MM.1S (cell line): Measurements from ENCODE around the gene GNLY.

Experiments
- EZH2 ChIP-seq: fragments of 300-600 bp; sonication (generic); optimal IDR thresholded peaks from 2 replicates; pipeline ENCODE3; 2017; ENCODE audit warnings: low read depth, mild to moderate bottlenecking, antibody characterized with exemption, low read length, mixed read lengths
- TF ChIP-seq, protein P1 (sequence below): fragments of 300-600 bp; sonication (generic); IDR thresholded peaks from 2 replicates; pipeline ENCODE4 v1.5.1; 2016; ENCODE audit warnings: antibody characterized with exemption, low read length, mixed read lengths

DNA sequence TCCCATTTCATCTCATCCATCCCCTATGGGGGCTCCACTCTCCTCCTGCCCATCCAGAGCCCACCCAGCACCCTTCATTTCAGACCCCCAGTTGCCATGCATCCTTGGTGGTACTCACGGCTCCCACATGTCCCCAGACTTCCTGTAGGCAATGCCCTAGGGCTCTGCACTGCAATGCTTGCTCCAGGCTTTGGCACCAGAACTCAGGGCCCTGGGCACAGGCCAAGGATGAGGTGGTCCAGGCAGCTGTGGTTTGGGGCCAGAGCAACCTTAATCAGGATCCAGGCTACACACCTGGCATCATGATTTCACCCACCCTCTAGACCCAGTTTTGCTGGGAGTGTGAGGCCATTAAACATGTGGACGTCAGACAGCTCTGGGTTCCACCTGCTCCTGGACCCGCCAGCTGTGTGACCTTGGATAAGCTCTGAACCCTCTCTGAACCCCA lies 26.6 kb upstream of the GNLY start:
- TF ChIP-seq, protein P1, sequence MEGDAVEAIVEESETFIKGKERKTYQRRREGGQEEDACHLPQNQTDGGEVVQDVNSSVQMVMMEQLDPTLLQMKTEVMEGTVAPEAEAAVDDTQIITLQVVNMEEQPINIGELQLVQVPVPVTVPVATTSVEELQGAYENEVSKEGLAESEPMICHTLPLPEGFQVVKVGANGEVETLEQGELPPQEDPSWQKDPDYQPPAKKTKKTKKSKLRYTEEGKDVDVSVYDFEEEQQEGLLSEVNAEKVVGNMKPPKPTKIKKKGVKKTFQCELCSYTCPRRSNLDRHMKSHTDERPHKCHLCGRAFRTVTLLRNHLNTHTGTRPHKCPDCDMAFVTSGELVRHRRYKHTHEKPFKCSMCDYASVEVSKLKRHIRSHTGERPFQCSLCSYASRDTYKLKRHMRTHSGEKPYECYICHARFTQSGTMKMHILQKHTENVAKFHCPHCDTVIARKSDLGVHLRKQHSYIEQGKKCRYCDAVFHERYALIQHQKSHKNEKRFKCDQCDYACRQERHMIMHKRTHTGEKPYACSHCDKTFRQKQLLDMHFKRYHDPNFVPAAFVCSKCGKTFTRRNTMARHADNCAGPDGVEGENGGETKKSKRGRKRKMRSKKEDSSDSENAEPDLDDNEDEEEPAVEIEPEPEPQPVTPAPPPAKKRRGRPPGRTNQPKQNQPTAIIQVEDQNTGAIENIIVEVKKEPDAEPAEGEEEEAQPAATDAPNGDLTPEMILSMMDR = no peak
- TF ChIP-seq EZH2 = no peak
